ENCODE data around the gene APEX1.
A peak's percentile ranks its signal among the peaks of the same experiment; 100 is the strongest.

The APEX1 gene

DNA sequence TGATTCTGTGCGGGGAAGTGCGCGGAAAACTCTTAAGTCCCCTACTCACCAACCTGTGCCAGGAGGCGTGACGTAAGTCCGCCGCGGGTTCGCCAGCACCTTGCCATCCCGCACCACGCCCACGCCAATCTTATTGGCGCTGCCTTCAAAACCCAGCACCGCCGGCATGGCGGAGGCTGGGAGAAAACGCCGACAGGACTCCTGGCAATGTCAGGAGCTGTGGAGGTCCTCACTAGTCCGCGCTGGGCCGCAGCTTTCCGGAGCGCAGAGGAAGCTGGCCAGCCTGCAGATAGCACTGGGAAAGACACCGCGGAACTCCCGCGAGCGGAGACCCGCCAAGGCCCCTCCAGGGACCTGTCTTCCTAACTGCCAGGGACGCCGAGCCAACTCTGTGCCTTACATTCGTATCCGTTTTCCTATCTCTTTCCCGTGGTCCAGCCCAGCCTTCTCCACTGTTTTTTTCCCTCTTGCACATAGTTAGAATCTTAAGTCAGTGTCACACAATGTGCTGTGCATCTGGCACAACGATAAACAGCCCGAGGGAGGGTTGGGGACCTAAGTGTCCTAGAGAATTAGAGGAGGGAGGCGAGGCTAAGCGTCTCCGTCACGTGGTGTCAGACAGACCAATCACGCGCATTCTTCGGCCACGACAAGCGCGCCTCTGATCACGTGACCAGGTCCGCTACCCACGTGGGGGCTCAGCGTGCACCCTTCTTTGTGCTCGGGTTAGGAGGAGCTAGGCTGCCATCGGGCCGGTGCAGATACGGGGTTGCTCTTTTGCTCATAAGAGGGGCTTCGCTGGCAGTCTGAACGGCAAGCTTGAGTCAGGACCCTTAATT, at the start of gene APEX1, which contains the start of gene OSGEP:
Gene APEX1 (plus strand): TSS at position 711 of the 839 bp plus-strand sequence. CDS start 420 bp downstream, outside the sequence.
Gene OSGEP (minus strand): TSS at position 297 of the 839 bp plus-strand sequence. CDS start 129 bp downstream, at position 168.
- H3K4me1 ChIP-seq (ENCODE audit: control insufficient read depth, insufficient read depth, low read length) = peaks cover 5% of the 10 kb centered on the region
- peak within 1 kb of the TSS; percentile 96 for H3K27ac ChIP-seq (ENCODE audit: low read depth, low read length)
- H3K9ac ChIP-seq (ENCODE audit: low read length) = peak within 1 kb of the TSS; percentile 81
- H3K27me3 ChIP-seq (ENCODE audit: control insufficient read depth, insufficient read depth, low read length) = no peaks in the 10 kb centered on the region
- H3K36me3 ChIP-seq (ENCODE audit: control insufficient read depth, insufficient read depth, low read length) = peaks cover 31% of the 10 kb centered on the region
- H3K4me3 ChIP-seq (ENCODE audit: low read length) = peak within 1 kb of the TSS; percentile 68

DNA sequence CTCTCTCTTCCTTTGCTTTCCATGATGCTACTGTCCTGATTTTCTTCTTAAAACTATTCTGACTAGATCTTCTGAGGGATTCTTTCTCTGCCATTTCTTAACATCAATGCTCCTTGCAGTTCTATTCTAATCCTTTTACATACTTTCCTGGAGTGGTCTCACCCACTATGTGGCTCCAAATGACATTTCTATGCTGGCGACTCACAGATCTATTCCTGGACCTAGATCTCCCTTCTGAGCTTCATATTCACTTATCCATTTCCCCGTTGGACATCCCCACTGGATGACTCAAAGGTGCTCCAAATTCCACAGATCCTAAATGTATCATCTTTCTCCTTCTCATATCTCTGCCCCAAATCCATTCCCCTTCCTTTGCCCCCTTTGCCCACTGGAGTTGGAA, 45.8 kb upstream of the APEX1 start:
- Histone ChIP-seq H3K27ac (ENCODE audit: low read depth, low read length) (no peak overlapping the region), H3K4me1 (ENCODE audit: control insufficient read depth, insufficient read depth, low read length) (peaks cover 9% of the 10 kb centered on the region), H3K9ac (ENCODE audit: low read length) (no peak overlapping the region), H3K36me3 (ENCODE audit: control insufficient read depth, insufficient read depth, low read length) (peaks cover 21% of the 10 kb centered on the region), H3K4me3 (ENCODE audit: low read length) (no peak overlapping the region), H3K27me3 (ENCODE audit: control insufficient read depth, insufficient read depth, low read length) (no peaks in the 10 kb centered on the region)

DNA sequence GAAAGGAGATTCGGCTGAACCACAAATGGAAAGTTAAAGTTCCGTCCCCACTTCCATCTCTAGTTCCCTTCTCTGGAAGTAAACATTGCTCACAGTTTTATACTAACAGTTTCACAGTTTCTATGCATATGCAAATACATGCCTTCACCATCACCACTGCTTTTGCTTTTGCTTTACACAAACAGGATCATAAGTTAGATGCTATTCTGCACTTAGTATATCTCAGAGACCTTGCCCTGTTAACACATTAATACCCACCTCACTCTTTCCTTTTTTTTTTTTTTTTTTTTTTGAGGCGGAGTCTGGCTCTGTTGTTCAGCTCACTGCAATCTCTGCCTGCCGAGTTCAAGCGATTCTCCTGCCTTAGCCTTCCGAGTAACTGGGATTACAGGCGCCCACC, 42.6 kb upstream of the APEX1 start:
- H3K9ac ChIP-seq (ENCODE audit: low read length) = no peak overlapping the region
- peak overlapping the region; percentile 93 for H3K4me3 ChIP-seq (ENCODE audit: low read length)
- H3K36me3 ChIP-seq (ENCODE audit: control insufficient read depth, insufficient read depth, low read length) = peaks cover 6% of the 10 kb centered on the region
- H3K27ac ChIP-seq (ENCODE audit: low read depth, low read length) = peak overlapping the region; percentile 97
- H3K27me3 ChIP-seq (ENCODE audit: control insufficient read depth, insufficient read depth, low read length) = no peaks in the 10 kb centered on the region
- peaks cover 9% of the 10 kb centered on the region for H3K4me1 ChIP-seq (ENCODE audit: control insufficient read depth, insufficient read depth, low read length)

DNA sequence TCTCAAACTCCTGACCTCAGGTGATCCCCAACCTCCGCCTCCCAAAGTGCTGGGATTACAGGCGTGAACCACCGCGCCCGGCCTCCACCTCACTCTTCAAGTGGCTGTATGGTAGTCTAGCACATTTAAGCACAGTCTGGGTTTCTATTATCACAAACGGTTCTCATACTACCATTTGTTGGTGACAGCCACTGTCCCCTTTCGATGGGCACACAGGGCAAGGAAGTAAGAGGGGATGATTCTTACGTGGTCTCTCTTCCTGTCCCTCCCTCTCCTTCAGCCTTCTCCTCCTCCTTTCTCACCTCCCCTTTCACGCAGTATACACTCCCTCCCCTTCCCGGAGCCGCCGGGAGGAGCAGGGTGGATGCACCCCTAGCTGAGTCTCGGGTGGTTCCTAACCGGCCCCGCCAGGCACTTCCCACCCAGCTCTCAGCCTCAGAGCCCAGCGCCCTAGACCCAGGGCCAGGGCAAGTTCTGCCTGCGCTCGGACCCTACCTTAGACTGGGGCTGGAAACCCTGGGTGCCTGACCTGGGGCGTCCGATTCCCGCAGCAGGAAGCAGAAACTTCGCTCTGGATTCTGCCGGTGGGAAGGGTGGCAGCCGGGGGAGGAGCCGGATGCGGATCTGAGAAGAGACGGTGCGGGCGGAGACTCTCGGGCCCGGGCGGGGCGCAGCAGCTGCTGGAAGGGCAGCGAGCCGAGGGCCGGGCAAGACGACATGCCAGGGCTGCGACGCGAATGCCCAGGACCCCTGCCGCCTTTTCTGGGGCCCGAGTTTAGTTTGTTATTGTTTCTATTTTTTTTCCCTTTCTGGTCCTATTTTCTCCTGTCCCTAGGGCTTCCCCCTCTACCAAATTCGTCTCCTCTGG, 41.9 kb upstream of the APEX1 start, which contains the start of gene TEP1:
Gene TEP1 (minus strand): TSS at position 626 of the 868 bp plus-strand sequence. CDS start 5,062 bp downstream, outside the sequence.
- H3K4me3 ChIP-seq (ENCODE audit: low read length) = peak within 1 kb of the TSS; percentile 93
- H3K27ac ChIP-seq (ENCODE audit: low read depth, low read length) = peak within 1 kb of the TSS; percentile 97
- peaks cover 9% of the 10 kb centered on the region for H3K4me1 ChIP-seq (ENCODE audit: control insufficient read depth, insufficient read depth, low read length)
- no peaks in the 10 kb centered on the region for H3K27me3 ChIP-seq (ENCODE audit: control insufficient read depth, insufficient read depth, low read length)
- H3K9ac ChIP-seq (ENCODE audit: low read length) = peak within 1 kb of the TSS; percentile 92
- H3K36me3 ChIP-seq (ENCODE audit: control insufficient read depth, insufficient read depth, low read length) = peaks cover 2% of the 10 kb centered on the region

DNA sequence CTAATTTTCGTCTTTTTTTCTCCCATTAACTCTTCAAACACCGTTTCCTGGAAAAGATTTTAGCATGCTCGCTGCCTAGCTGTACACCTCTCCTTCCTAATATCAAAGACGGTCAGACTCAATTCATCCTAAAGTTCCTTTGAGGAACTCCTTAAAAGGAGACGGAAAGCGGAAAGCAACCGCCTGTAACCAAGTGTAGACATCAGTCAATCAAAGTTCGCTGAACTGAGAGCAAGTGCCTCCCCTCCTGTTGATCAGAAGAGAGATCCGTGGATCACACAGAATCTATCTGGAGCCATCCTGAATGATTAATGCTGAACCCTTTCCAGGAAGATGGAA, 41.3 kb upstream of the APEX1 start:
- H3K9ac ChIP-seq (ENCODE audit: low read length) = peak overlapping the region; percentile 92
- H3K4me1 ChIP-seq (ENCODE audit: control insufficient read depth, insufficient read depth, low read length) = peaks cover 9% of the 10 kb centered on the region
- peak overlapping the region; percentile 97 for H3K27ac ChIP-seq (ENCODE audit: low read depth, low read length)
- peak overlapping the region; percentile 93 for H3K4me3 ChIP-seq (ENCODE audit: low read length)
- H3K36me3 ChIP-seq (ENCODE audit: control insufficient read depth, insufficient read depth, low read length) = no peaks in the 10 kb centered on the region
- H3K27me3 ChIP-seq (ENCODE audit: control insufficient read depth, insufficient read depth, low read length) = no peaks in the 10 kb centered on the region

DNA sequence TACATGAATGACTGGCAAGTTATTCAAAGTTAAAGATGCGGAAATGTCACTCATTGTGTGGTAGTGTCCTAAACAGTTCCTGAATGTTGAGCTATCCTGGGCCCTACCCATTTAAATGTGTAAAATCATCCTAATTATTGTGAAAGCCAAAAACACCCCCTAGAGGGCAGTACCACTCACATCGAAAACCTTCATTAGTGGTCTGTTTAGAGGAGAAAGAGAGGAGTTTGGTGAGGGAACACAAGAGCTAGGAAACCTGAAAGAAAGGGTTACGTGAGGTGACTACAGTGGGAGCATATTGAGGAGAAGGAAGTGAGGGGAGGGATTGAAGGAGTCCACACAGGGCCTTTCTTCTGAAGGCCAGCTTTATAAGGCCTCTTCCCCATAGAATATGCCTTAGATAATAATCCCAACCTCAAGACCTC, 39.2 kb upstream of the APEX1 start:
- no peak overlapping the region for H3K4me3 ChIP-seq (ENCODE audit: low read length)
- H3K9ac ChIP-seq (ENCODE audit: low read length) = no peak overlapping the region
- H3K4me1 ChIP-seq (ENCODE audit: control insufficient read depth, insufficient read depth, low read length) = peaks cover 9% of the 10 kb centered on the region
- H3K27ac ChIP-seq (ENCODE audit: low read depth, low read length) = no peak overlapping the region
- H3K36me3 ChIP-seq (ENCODE audit: control insufficient read depth, insufficient read depth, low read length) = no peaks in the 10 kb centered on the region
- H3K27me3 ChIP-seq (ENCODE audit: control insufficient read depth, insufficient read depth, low read length) = no peaks in the 10 kb centered on the region

DNA sequence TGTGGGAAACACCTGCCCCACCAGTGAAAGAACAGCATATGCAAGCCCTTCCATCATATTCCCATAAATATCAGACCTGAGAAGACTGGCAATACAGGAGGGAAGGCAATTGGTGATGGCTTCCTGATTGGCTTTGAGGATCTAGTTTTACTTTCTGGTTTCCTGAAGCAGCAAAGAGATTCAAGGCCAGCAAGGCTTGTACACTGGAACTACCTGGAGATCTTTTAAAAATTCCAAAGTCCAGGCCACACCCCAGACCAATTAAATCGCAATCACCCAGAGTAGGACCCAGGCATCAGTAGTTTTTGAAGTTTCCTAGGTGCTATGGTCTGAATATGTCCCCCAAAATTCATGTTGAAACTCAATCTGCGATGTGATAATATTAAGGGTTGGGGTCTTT, 38.8 kb upstream of the APEX1 start:
- no peak overlapping the region for H3K9ac ChIP-seq (ENCODE audit: low read length)
- H3K27ac ChIP-seq (ENCODE audit: low read depth, low read length) = no peak overlapping the region
- H3K4me1 ChIP-seq (ENCODE audit: control insufficient read depth, insufficient read depth, low read length) = peaks cover 9% of the 10 kb centered on the region

DNA sequence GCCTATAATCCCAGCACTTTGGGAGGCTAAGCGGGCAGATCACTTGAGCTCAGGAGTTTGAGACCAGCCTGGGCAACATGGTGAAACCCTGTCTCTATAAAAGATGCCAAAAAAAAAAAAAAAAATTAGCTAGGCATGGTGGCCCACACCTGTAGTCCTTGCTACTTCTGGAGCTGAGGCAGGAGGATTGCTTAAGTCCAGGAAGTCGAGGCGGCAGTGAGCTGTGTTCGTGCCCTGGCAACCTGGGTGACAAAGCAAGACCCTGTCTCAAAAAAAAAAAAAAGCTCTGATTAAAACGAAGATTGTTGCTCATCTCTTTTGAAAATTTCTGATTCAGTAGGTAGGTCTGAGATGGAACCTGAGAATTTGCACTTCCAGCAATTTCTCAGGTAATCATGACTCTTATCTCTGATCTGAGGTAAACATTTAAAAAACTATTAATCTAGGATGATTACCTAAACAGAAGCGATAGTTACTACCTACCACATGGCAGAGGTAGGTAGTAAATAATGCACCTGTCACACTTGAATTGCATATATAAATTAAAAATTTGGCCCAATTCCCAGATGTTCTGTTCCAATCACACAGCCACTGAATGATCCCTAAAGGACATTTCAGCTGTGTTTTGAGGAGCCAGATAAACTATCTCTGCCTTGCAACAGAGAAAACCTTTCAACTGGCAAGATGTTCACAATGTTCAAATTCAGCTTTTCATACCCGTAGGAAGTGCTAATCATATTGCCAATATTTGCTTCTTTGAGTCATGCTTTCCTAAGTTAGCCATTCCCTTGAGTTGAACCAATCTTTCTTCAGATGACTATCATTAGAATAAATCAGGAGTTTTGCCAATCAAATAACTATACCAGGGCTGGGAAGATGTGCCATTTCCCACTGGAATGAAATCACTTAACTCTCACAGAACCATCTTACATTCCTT, 37.5 kb upstream of the APEX1 start:
- Histone ChIP-seq H3K9ac (ENCODE audit: low read length) (no peak overlapping the region), H3K27me3 (ENCODE audit: control insufficient read depth, insufficient read depth, low read length) (no peaks in the 10 kb centered on the region), H3K4me3 (ENCODE audit: low read length) (no peak overlapping the region), H3K27ac (ENCODE audit: low read depth, low read length) (no peak overlapping the region), H3K4me1 (ENCODE audit: control insufficient read depth, insufficient read depth, low read length) (peaks cover 4% of the 10 kb centered on the region), H3K36me3 (ENCODE audit: control insufficient read depth, insufficient read depth, low read length) (no peaks in the 10 kb centered on the region)

More for the DNA sequence above, 38.8 kb upstream of the APEX1 start:
- no peaks in the 10 kb centered on the region for H3K27me3 ChIP-seq (ENCODE audit: control insufficient read depth, insufficient read depth, low read length)
- no peaks in the 10 kb centered on the region for H3K36me3 ChIP-seq (ENCODE audit: control insufficient read depth, insufficient read depth, low read length)
- H3K4me3 ChIP-seq (ENCODE audit: low read length) = no peak overlapping the region

DNA sequence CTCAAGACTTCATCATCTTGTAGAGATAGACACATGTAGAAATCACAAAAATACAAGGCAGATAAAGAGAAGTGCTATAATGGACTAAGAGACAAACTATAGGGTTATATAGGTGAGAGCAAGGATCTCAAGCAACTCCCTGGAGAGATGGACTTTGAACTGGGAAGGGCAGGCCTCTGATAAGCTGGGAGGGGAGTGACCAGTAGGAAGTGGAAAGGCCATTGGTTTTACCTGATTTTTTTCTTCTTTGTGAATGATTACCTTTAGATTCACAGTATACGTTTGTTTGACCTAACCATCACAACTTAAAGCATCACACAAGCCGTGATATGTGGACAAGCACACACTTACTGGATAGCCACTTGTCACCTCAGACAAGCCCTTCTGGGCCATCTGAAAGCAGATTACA, 36.5 kb upstream of the APEX1 start:
- Histone ChIP-seq H3K36me3 (ENCODE audit: control insufficient read depth, insufficient read depth, low read length) (no peaks in the 10 kb centered on the region), H3K27me3 (ENCODE audit: control insufficient read depth, insufficient read depth, low read length) (no peaks in the 10 kb centered on the region), H3K4me1 (ENCODE audit: control insufficient read depth, insufficient read depth, low read length) (peaks cover 4% of the 10 kb centered on the region), H3K4me3 (ENCODE audit: low read length) (no peak overlapping the region), H3K9ac (ENCODE audit: low read length) (no peak overlapping the region), H3K27ac (ENCODE audit: low read depth, low read length) (no peak overlapping the region)

DNA sequence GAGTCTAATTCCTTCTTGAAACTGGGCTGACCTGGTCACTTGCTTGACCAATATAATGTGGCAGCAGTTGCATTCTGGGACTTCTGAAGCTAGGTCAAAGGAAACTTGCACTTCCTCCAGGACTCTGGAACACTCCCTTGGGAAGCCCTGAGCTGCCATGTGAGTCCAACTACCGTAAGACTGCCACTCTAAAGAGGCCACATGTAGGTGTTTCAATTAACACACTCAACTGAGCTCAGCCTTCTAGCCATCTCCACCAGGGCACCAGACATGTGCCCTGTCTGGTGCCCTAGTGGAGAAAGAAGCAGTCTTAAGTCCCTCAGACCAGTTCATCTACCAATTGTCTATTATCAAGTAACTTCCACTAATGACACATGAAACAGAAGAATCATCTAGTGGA, 35.6 kb upstream of the APEX1 start:
- Histone ChIP-seq H3K36me3 (ENCODE audit: control insufficient read depth, insufficient read depth, low read length) (no peaks in the 10 kb centered on the region), H3K4me3 (ENCODE audit: low read length) (no peak overlapping the region), H3K9ac (ENCODE audit: low read length) (no peak overlapping the region), H3K27ac (ENCODE audit: low read depth, low read length) (no peak overlapping the region), H3K4me1 (ENCODE audit: control insufficient read depth, insufficient read depth, low read length) (no peaks in the 10 kb centered on the region), H3K27me3 (ENCODE audit: control insufficient read depth, insufficient read depth, low read length) (no peaks in the 10 kb centered on the region)

DNA sequence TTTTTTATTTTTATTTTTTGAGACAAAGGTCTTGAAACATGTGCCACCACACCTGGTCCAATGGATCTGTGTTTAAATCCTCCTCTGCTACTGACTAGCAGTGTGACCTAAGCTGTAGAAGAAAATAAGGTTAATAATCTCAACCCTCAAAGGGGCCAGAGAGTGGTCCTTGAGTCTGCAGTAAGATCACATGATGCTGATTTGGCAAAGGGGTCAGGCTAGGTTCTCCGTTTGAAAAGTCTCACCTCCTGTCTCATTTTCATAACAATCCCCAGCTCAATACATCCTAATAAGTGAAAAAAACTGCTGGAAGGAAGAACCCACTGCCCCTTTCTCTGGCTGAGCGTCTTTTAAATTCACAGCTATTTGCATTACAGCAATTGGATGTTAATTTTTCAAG, 33.8 kb upstream of the APEX1 start:
- Histone ChIP-seq H3K27me3 (ENCODE audit: control insufficient read depth, insufficient read depth, low read length) (no peaks in the 10 kb centered on the region), H3K36me3 (ENCODE audit: control insufficient read depth, insufficient read depth, low read length) (no peaks in the 10 kb centered on the region), H3K27ac (ENCODE audit: low read depth, low read length) (no peak overlapping the region), H3K4me3 (ENCODE audit: low read length) (no peak overlapping the region), H3K4me1 (ENCODE audit: control insufficient read depth, insufficient read depth, low read length) (no peaks in the 10 kb centered on the region), H3K9ac (ENCODE audit: low read length) (no peak overlapping the region)

Data from rectal smooth muscle tissue (tissue), 1 donor.